ENCODE results near the gene DYNLL1.
"Not testable (repeated sequence)": the region's sequence is repeated elsewhere in the genome, so short reads cannot be mapped to it uniquely, and the experiment has no call there.

The DYNLL1 gene

GRCh38 chr12:120495731-120496412 lies at the start of gene DYNLL1:
Gene DYNLL1, plus strand, starts transcription at chr12:120496113. Its CDS starts 309 bp downstream, at chr12:120496422.
- peak; percentile 99 for DNase-seq

GRCh38 chr12:120446844-120447178 lies 49.1 kb upstream of the DYNLL1 start:
- DNase-seq = not testable (repeated sequence)

GRCh38 chr12:120447992-120448391 lies 47.9 kb upstream of the DYNLL1 start:
- DNase-seq = no peak

- not testable (repeated sequence) for DNase-seq
These were observed 43.4 kb upstream of the DYNLL1 start for GRCh38 chr12:120452524-120452923.

GRCh38 chr12:120453060-120453750 lies 42.7 kb upstream of the DYNLL1 start:
- no peak for DNase-seq

- no peak for DNase-seq
These were observed 41.9 kb upstream of the DYNLL1 start for GRCh38 chr12:120453977-120454376.

- DNase-seq = no peak
These were observed 40.6 kb upstream of the DYNLL1 start for GRCh38 chr12:120455302-120455701.

- no peak for DNase-seq
These were observed 38.8 kb upstream of the DYNLL1 start for GRCh38 chr12:120457133-120457532.

GRCh38 chr12:120460157-120460556 lies 35.8 kb upstream of the DYNLL1 start:
- no peak for DNase-seq

- DNase-seq = no peak
These were observed 33.7 kb upstream of the DYNLL1 start for GRCh38 chr12:120462099-120462640.

GRCh38 chr12:120463712-120464111 lies 32.2 kb upstream of the DYNLL1 start:
- DNase-seq = no peak

- DNase-seq = no peak
These were observed 30.2 kb upstream of the DYNLL1 start for GRCh38 chr12:120465756-120466155.

- DNase-seq = peak; percentile 70
These were observed 29.2 kb upstream of the DYNLL1 start for GRCh38 chr12:120466560-120467315.

GRCh38 chr12:120467439-120467838 lies 28.5 kb upstream of the DYNLL1 start:
- DNase-seq = no peak

- DNase-seq = peak; percentile 64
These were observed 27.5 kb upstream of the DYNLL1 start for GRCh38 chr12:120468325-120468820.

GRCh38 chr12:120468821-120469449 lies 27.0 kb upstream of the DYNLL1 start:
- peak; percentile 72 for DNase-seq

GRCh38 chr12:120469450-120470149 lies 26.3 kb upstream of the DYNLL1 start, which contains the start of gene SRSF9:
Gene SRSF9, minus strand, starts transcription at chr12:120469748. Its CDS starts 139 bp downstream, at chr12:120469609.
- DNase-seq = peak; percentile 95

GRCh38 chr12:120470150-120470784 lies 25.6 kb upstream of the DYNLL1 start:
- no peak for DNase-seq

GRCh38 chr12:120472521-120472920 lies 23.4 kb upstream of the DYNLL1 start:
- DNase-seq = no peak

GRCh38 chr12:120473807-120474615 lies 21.9 kb upstream of the DYNLL1 start:
- no peak for DNase-seq

GRCh38 chr12:120474616-120474960 lies 21.3 kb upstream of the DYNLL1 start:
- no peak for DNase-seq

All from retina (tissue), 1 donor.